Stomach (tissue), 4 donors: ENCODE results near the gene PLCB1.

ENCODE experiments used
- POLR2A ChIP-seq, 4 donors: fragments of 450-650 bp; IDR thresholded peaks; one replicate each; pipeline ENCODE4 v1.6.1; 2016; ENCODE audit warnings: antibody characterized with exemption in 4 of 4, control low read depth in 2 of 4, mild to moderate bottlenecking in 1 of 4, moderate library complexity in 1 of 4
- POLR2AphosphoS5 ChIP-seq, 3 donors: sonication (generic); formaldehyde crosslinking; IDR thresholded peaks; one replicate each; pipeline ENCODE4 v1.6.1; 2016; ENCODE audit warnings: antibody characterized with exemption in 3 of 3
- TF ChIP-seq, protein P1 (sequence below), 7 experiments: fragments of 450-650 bp in 4 of 7; fragments of 200-600 bp in 3 of 7; sonication (generic) in 3 of 7; IDR thresholded peaks; one replicate each; pipeline ENCODE4 v1.5.1; 2016 to 2019; ENCODE audit warnings: antibody characterized with exemption in 7 of 7, control low read depth in 2 of 7, mild to moderate bottlenecking in 1 of 7

DNA sequence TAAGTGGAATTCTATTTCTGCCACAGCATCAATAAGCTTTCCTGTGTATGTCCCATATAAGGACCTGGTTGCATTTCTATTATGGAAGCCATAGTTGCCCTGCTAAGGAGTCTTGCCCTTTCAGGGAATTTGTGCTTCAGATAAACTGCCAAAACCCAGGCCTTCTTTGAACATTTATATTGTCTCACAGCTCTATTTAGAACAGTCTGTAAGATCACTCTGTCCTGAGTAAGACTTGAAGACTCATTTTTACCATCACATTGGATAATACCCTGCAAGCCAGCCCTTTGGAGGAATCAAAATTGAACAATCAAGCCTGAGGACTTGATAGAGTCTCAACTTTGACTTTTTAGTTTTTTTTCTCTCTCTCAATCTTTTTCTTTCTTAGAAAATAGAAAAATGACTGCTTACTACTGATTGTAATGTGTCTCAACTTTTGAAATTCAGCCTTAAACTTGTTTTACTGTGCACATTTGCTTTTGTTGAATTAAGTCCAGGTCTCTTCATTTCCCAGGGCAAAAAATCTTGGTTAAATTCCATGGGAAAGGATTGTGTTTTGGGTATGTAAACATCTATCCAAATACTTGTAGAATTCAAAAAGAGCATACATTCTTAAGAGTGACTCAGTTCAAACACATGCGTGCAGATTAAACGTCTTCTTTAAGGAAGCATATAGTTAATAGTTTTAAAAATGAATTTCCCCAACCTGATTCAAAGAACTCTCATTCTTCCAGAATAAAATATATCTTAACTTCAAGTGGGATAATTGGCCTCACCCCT lies 91.2 kb downstream of the PLCB1 start:
- TF ChIP-seq, protein P1, sequence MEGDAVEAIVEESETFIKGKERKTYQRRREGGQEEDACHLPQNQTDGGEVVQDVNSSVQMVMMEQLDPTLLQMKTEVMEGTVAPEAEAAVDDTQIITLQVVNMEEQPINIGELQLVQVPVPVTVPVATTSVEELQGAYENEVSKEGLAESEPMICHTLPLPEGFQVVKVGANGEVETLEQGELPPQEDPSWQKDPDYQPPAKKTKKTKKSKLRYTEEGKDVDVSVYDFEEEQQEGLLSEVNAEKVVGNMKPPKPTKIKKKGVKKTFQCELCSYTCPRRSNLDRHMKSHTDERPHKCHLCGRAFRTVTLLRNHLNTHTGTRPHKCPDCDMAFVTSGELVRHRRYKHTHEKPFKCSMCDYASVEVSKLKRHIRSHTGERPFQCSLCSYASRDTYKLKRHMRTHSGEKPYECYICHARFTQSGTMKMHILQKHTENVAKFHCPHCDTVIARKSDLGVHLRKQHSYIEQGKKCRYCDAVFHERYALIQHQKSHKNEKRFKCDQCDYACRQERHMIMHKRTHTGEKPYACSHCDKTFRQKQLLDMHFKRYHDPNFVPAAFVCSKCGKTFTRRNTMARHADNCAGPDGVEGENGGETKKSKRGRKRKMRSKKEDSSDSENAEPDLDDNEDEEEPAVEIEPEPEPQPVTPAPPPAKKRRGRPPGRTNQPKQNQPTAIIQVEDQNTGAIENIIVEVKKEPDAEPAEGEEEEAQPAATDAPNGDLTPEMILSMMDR (IDR thresholded peaks at IDR 0.05) = no peak
- TF ChIP-seq POLR2AphosphoS5 (IDR thresholded peaks at IDR 0.05) (no peak), POLR2A (IDR thresholded peaks at IDR 0.05) (no peak)
